Neural progenitor cell (in vitro differentiated cells): ENCODE results near the gene MORN1. TPM values are rescaled to one million over a fixed set of nuclear protein-coding genes. Genes with fewer than 3 reads are reported as not detected.

Experiments used
- DNase-seq: peaks from one replicate; pipeline ENCODE4 v3.0.0-alpha.2; 2016; ENCODE audit warnings: low spot score
- H2AFZ ChIP-seq: fragments of 200-600 bp; sonication (generic); replicated peaks from 2 replicates; pipeline ENCODE4 v1.6.1; 2016; ENCODE audit warnings: antibody characterized with exemption
- H3F3A ChIP-seq: fragments of 200-600 bp; sonication (generic); 2 replicates; pipeline ENCODE4 v1.6.1; 2016; ENCODE audit warnings: antibody characterized with exemption, low read depth
- H3K27ac ChIP-seq: fragments of 200-600 bp; sonication (generic); 2 replicates; pipeline ENCODE4 v1.5.1; 2016; ENCODE audit warnings: mild to moderate bottlenecking
- H3K27me3 ChIP-seq: fragments of 200-600 bp; sonication (generic); 2 replicates; pipeline ENCODE4 v1.6.1; 2016; ENCODE audit warnings: mild to moderate bottlenecking, moderate library complexity
- H3K36me3 ChIP-seq: fragments of 200-600 bp; sonication (generic); 2 replicates; pipeline ENCODE4 v1.5.1; 2016
- H3K4me1 ChIP-seq: fragments of 200-600 bp; sonication (generic); 2 replicates; pipeline ENCODE4 v1.6.1; 2016; ENCODE audit warnings: mixed run types
- H3K4me2 ChIP-seq: fragments of 200-600 bp; sonication (generic); 2 replicates; pipeline ENCODE4 v1.6.1; 2016
- H3K4me3 ChIP-seq: fragments of 200-600 bp; sonication (generic); 2 replicates; pipeline ENCODE4 v1.5.1; 2016
- H3K79me2 ChIP-seq: fragments of 200-600 bp; sonication (generic); 2 replicates; pipeline ENCODE4 v1.6.1; 2016; ENCODE audit warnings: low read depth
- H3K9ac ChIP-seq: fragments of 200-600 bp; sonication (generic); 2 replicates; pipeline ENCODE4 v1.6.1; 2016
- H3K9me3 ChIP-seq: fragments of 200-600 bp; sonication (generic); 2 replicates; pipeline ENCODE4 v1.5.1; 2016; ENCODE audit warnings: low read depth
- H4K20me1 ChIP-seq: fragments of 200-600 bp; sonication (generic); 2 replicates; pipeline ENCODE4 v1.6.1; 2016; ENCODE audit warnings: low read depth
- H3K27ac Mint-ChIP-seq: 3 replicates; pipeline ENCODE4 v1.8.0; 2021; ENCODE audit warnings: mixed read lengths
- H3K27me3 Mint-ChIP-seq: 2 replicates; pipeline ENCODE4 v1.8.0; 2022; ENCODE audit warnings: low read depth, mild to moderate bottlenecking, inconsistent platforms, moderate library complexity, mixed read lengths; ENCODE audit not compliant: insufficient read depth
- H3K36me3 Mint-ChIP-seq: 3 replicates; pipeline ENCODE4 v1.8.0; 2021; ENCODE audit warnings: mixed read lengths
- H3K4me1 Mint-ChIP-seq: 3 replicates; pipeline ENCODE4 v1.8.0; 2021; ENCODE audit warnings: mixed read lengths
- H3K4me3 Mint-ChIP-seq: 3 replicates; pipeline ENCODE4 v1.8.0; 2021; ENCODE audit warnings: mild to moderate bottlenecking, moderate library complexity, mixed read lengths
- H3K9me3 Mint-ChIP-seq: 3 replicates; pipeline ENCODE4 v1.8.0; 2020; ENCODE audit warnings: mixed read lengths
- EZH2 ChIP-seq: fragments of 200-600 bp; sonication (generic); IDR thresholded peaks from 2 replicates; pipeline ENCODE4 v1.6.1; 2017; ENCODE audit warnings: antibody characterized with exemption, mild to moderate bottlenecking, moderate library complexity
- EZH2phosphoT487 ChIP-seq: fragments of 200-600 bp; sonication (generic); IDR thresholded peaks from 2 replicates; pipeline ENCODE4 v1.6.1; 2017; ENCODE audit warnings: antibody characterized with exemption
- total RNA-seq: library from RNA; depleted of rRNA; stranded (reverse); fragments of >200 nt; gene quantifications from 2 replicates; pipeline ENCODE4 v1.2.3, GENCODE V29; 2015; ENCODE audit warnings: low replicate concordance
- TF ChIP-seq, protein P1 (sequence below): fragments of 200-600 bp; sonication (generic); IDR thresholded peaks from 2 replicates; pipeline ENCODE4 v1.5.1; 2017; ENCODE audit warnings: antibody characterized with exemption, mild to moderate bottlenecking

Gene MORN1
- total RNA-seq, 1 donor from 2014 or later = 7.0 TPM

GRCh38 chr1:2303016-2303775, 88.2 kb downstream of the MORN1 start:
- no peak overlapping the region for H3K4me3 Mint-ChIP-seq
- peaks cover 3% of the 10 kb centered on the region for H3K27me3 Mint-ChIP-seq
- H3K4me1 Mint-ChIP-seq = peaks cover 11% of the 10 kb centered on the region
- no peak overlapping the region for H3K4me3 ChIP-seq
- H3K27me3 ChIP-seq = no peaks in the 10 kb centered on the region
- H3F3A ChIP-seq = peaks cover 4% of the 10 kb centered on the region
- DNase-seq = no peak
- H3K4me2 ChIP-seq = no peak overlapping the region
- H3K9me3 Mint-ChIP-seq = no peaks in the 10 kb centered on the region
- H2AFZ ChIP-seq = no peak overlapping the region
- no peak overlapping the region for H3K27ac ChIP-seq
- H3K36me3 Mint-ChIP-seq = peaks cover 9% of the 10 kb centered on the region
- no peak overlapping the region for H3K27ac Mint-ChIP-seq
- peaks cover 34% of the 10 kb centered on the region for H3K79me2 ChIP-seq
- TF ChIP-seq EZH2 = no peak
- no peak for TF ChIP-seq EZH2phosphoT487
- TF ChIP-seq, protein P1, sequence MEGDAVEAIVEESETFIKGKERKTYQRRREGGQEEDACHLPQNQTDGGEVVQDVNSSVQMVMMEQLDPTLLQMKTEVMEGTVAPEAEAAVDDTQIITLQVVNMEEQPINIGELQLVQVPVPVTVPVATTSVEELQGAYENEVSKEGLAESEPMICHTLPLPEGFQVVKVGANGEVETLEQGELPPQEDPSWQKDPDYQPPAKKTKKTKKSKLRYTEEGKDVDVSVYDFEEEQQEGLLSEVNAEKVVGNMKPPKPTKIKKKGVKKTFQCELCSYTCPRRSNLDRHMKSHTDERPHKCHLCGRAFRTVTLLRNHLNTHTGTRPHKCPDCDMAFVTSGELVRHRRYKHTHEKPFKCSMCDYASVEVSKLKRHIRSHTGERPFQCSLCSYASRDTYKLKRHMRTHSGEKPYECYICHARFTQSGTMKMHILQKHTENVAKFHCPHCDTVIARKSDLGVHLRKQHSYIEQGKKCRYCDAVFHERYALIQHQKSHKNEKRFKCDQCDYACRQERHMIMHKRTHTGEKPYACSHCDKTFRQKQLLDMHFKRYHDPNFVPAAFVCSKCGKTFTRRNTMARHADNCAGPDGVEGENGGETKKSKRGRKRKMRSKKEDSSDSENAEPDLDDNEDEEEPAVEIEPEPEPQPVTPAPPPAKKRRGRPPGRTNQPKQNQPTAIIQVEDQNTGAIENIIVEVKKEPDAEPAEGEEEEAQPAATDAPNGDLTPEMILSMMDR = no peak
- H3K4me1 ChIP-seq = peaks cover 3% of the 10 kb centered on the region
- H3K9me3 ChIP-seq = no peaks in the 10 kb centered on the region
- no peaks in the 10 kb centered on the region for H3K36me3 ChIP-seq
- H3K9ac ChIP-seq = no peak overlapping the region
- peaks cover 58% of the 10 kb centered on the region for H4K20me1 ChIP-seq

GRCh38 chr1:2302292-2302925, 88.9 kb downstream of the MORN1 start:
- H2AFZ ChIP-seq = no peak overlapping the region
- H3K27ac ChIP-seq = no peak overlapping the region
- H3K4me1 Mint-ChIP-seq = peaks cover 6% of the 10 kb centered on the region
- peaks cover 3% of the 10 kb centered on the region for H3K4me1 ChIP-seq
- H3K9me3 Mint-ChIP-seq = no peaks in the 10 kb centered on the region
- no peak for DNase-seq
- H3K27me3 Mint-ChIP-seq = peaks cover 3% of the 10 kb centered on the region
- no peak overlapping the region for H3K27ac Mint-ChIP-seq
- H3K36me3 ChIP-seq = no peaks in the 10 kb centered on the region
- no peaks in the 10 kb centered on the region for H3F3A ChIP-seq
- no peaks in the 10 kb centered on the region for H3K27me3 ChIP-seq
- H3K36me3 Mint-ChIP-seq = peaks cover 3% of the 10 kb centered on the region
- H3K4me3 Mint-ChIP-seq = no peak overlapping the region
- H3K4me2 ChIP-seq = no peak overlapping the region
- no peak overlapping the region for H3K9ac ChIP-seq
- H3K9me3 ChIP-seq = no peaks in the 10 kb centered on the region
- TF ChIP-seq, protein P1 = no peak
- no peak for TF ChIP-seq EZH2phosphoT487
- no peak for TF ChIP-seq EZH2
- peaks cover 65% of the 10 kb centered on the region for H4K20me1 ChIP-seq
- no peak overlapping the region for H3K4me3 ChIP-seq
- peaks cover 42% of the 10 kb centered on the region for H3K79me2 ChIP-seq

GRCh38 chr1:2301607-2302291, 89.6 kb downstream of the MORN1 start:
- no peaks in the 10 kb centered on the region for H3F3A ChIP-seq
- no peaks in the 10 kb centered on the region for H3K27me3 ChIP-seq
- H3K79me2 ChIP-seq = peaks cover 49% of the 10 kb centered on the region
- peaks cover 6% of the 10 kb centered on the region for H3K4me1 Mint-ChIP-seq
- no peak overlapping the region for H3K27ac Mint-ChIP-seq
- H4K20me1 ChIP-seq = peaks cover 68% of the 10 kb centered on the region
- no peak overlapping the region for H3K27ac ChIP-seq
- H3K4me1 ChIP-seq = peaks cover 3% of the 10 kb centered on the region
- no peaks in the 10 kb centered on the region for H3K9me3 ChIP-seq
- no peak overlapping the region for H3K4me2 ChIP-seq
- peaks cover 3% of the 10 kb centered on the region for H3K27me3 Mint-ChIP-seq
- no peak overlapping the region for H3K4me3 Mint-ChIP-seq
- TF ChIP-seq, protein P1 = no peak
- no peak for TF ChIP-seq EZH2phosphoT487
- no peak for TF ChIP-seq EZH2
- H3K4me3 ChIP-seq = no peak overlapping the region
- H3K36me3 Mint-ChIP-seq = peaks cover under 1% of the 10 kb centered on the region
- H2AFZ ChIP-seq = no peak overlapping the region
- DNase-seq = no peak
- no peak overlapping the region for H3K9ac ChIP-seq
- H3K9me3 Mint-ChIP-seq = no peaks in the 10 kb centered on the region
- no peaks in the 10 kb centered on the region for H3K36me3 ChIP-seq
